Fibroblast of pulmonary artery (primary cell): ENCODE measurements around the gene INSYN2B.
A peak's percentile ranks its signal among the peaks of the same experiment; 100 is the strongest.

ENCODE experiments used
- DNase-seq: peaks from one replicate; pipeline ENCODE4 v3.0.0-alpha.2; 2010; ENCODE audit warnings: low read depth
- H3K4me3 ChIP-seq: replicated peaks from 2 replicates; pipeline ENCODE4 v1.5.1; 2011; ENCODE audit warnings: low read depth, mild to moderate bottlenecking, control low read depth, low read length, moderate library complexity
- CTCF ChIP-seq: IDR thresholded peaks from 2 replicates; pipeline ENCODE4 v1.5.1; 2011; ENCODE audit warnings: mild to moderate bottlenecking, control low read depth, low read length, inconsistent platforms; ENCODE audit errors: missing control alignments

Gene INSYN2B

GRCh38 chr5:170010595-170010994 is 30.3 kb upstream of the INSYN2B start:
- no peak overlapping the region for H3K4me3 ChIP-seq
- peak; percentile 5 for DNase-seq
- TF ChIP-seq CTCF, result no peak

GRCh38 chr5:170008376-170008775 is 28.1 kb upstream of the INSYN2B start:
- H3K4me3 ChIP-seq, result no peak overlapping the region
- TF ChIP-seq CTCF, result no peak
- no peak for DNase-seq

GRCh38 chr5:170006021-170006420 is 25.7 kb upstream of the INSYN2B start:
- H3K4me3 ChIP-seq, result no peak overlapping the region
- no peak for DNase-seq
- TF ChIP-seq CTCF, result no peak

GRCh38 chr5:170000155-170000554 is 19.9 kb upstream of the INSYN2B start:
- DNase-seq, result no peak
- no peak for TF ChIP-seq CTCF
- H3K4me3 ChIP-seq, result no peak overlapping the region

GRCh38 chr5:169999621-170000020 is 19.3 kb upstream of the INSYN2B start:
- DNase-seq, result no peak
- no peak for TF ChIP-seq CTCF
- no peak overlapping the region for H3K4me3 ChIP-seq

- no peak for DNase-seq
- no peak for TF ChIP-seq CTCF
- no peak overlapping the region for H3K4me3 ChIP-seq
These were observed 17.5 kb upstream of the INSYN2B start for GRCh38 chr5:169997798-169998197.

GRCh38 chr5:169993485-169993790 is 13.1 kb upstream of the INSYN2B start:
- H3K4me3 ChIP-seq, result no peak overlapping the region
- no peak for DNase-seq
- no peak for TF ChIP-seq CTCF
